HG02970 (cell line): ENCODE results near the gene SAV1.
"Not testable (repeated sequence)": the region's sequence is repeated elsewhere in the genome, so short reads cannot be mapped to it uniquely, and the experiment has no call there.

Experiments used
- ATAC-seq: cut with Tn5 transposase; IDR thresholded peaks from one replicate; pipeline ENCODE4 v1.9.1; 2021; ENCODE audit warnings: mild to moderate bottlenecking, moderate library complexity, moderate number of reproducible peaks; ENCODE audit not compliant: unreplicated experiment, low FRiP score

The SAV1 gene

GRCh38 chr14:50666772-50667683, 1.1 kb downstream of the SAV1 start:
- ATAC-seq = no peak

GRCh38 chr14:50665300-50665699, 2.8 kb downstream of the SAV1 start:
- not testable (repeated sequence) for ATAC-seq

- not testable (repeated sequence) for ATAC-seq
Measured at GRCh38 chr14:50664579-50664978, 3.5 kb downstream of the SAV1 start.

- no peak for ATAC-seq
Measured at GRCh38 chr14:50659327-50659974, 8.7 kb downstream of the SAV1 start.

GRCh38 chr14:50658203-50658602, 9.9 kb downstream of the SAV1 start:
- ATAC-seq = no peak

- no peak for ATAC-seq
Measured at GRCh38 chr14:50657753-50658152, 10.4 kb downstream of the SAV1 start.

- ATAC-seq = no peak
Measured at GRCh38 chr14:50656776-50657175, 11.3 kb downstream of the SAV1 start.

GRCh38 chr14:50649691-50650090, 18.4 kb downstream of the SAV1 start:
- ATAC-seq = no peak

- no peak for ATAC-seq
Measured at GRCh38 chr14:50647753-50648152, 20.4 kb downstream of the SAV1 start.

GRCh38 chr14:50647282-50647681, 20.8 kb downstream of the SAV1 start:
- ATAC-seq = no peak

- ATAC-seq = no peak
Measured at GRCh38 chr14:50635141-50635540, 33.0 kb downstream of the SAV1 start.

- no peak for ATAC-seq
Measured at GRCh38 chr14:50633954-50634353, 34.2 kb downstream of the SAV1 start.

- no peak for ATAC-seq
Measured at GRCh38 chr14:50631408-50631821, 36.7 kb downstream of the SAV1 start.

- not testable (repeated sequence) for ATAC-seq
Measured at GRCh38 chr14:50624947-50625346, 43.2 kb downstream of the SAV1 start.

- ATAC-seq = no peak
Measured at GRCh38 chr14:50624447-50624846, 43.7 kb downstream of the SAV1 start.

- no peak for ATAC-seq
Measured at GRCh38 chr14:50622978-50623377, 45.1 kb downstream of the SAV1 start.

GRCh38 chr14:50620341-50620740, 47.8 kb downstream of the SAV1 start:
- no peak for ATAC-seq

- ATAC-seq = no peak
Measured at GRCh38 chr14:50619569-50620141, 48.5 kb downstream of the SAV1 start.

GRCh38 chr14:50616275-50616674, 51.8 kb downstream of the SAV1 start:
- no peak for ATAC-seq

- no peak for ATAC-seq
Measured at GRCh38 chr14:50615552-50615951, 52.6 kb downstream of the SAV1 start.

- ATAC-seq = no peak
Measured at GRCh38 chr14:50615056-50615455, 53.0 kb downstream of the SAV1 start.
